Limb (tissue), 2 donors: Measurements from ENCODE around the gene MT1H.

ENCODE experiments used
- DNase-seq, 2 donors: peaks; one replicate each; pipeline ENCODE4 v3.0.0-alpha.2; 2016; ENCODE audit errors: extremely low spot score in 2 of 2

The MT1H gene

GRCh38 chr16:56636616-56637413 lies 32.8 kb upstream of the MT1H start:
- no peak for DNase-seq

GRCh38 chr16:56637814-56638750 lies 31.5 kb upstream of the MT1H start, which contains the start of gene MT1A:
TSS of gene MT1A (plus strand) at chr16:56638666. CDS start at chr16:56638739, 73 bp downstream.
- DNase-seq, result peak in 1 of 2 donors; percentile 49

- DNase-seq, result no peak
These were observed 30.6 kb upstream of the MT1H start for GRCh38 chr16:56639045-56639444.

- DNase-seq, result no peak
These were observed 29.5 kb upstream of the MT1H start for GRCh38 chr16:56640076-56640475.

GRCh38 chr16:56641166-56641565 lies 28.4 kb upstream of the MT1H start:
- DNase-seq, result no peak

- DNase-seq, result no peak
These were observed 26.4 kb upstream of the MT1H start for GRCh38 chr16:56643080-56643778.

- DNase-seq, result no peak
These were observed 25.8 kb upstream of the MT1H start for GRCh38 chr16:56643833-56644232.

GRCh38 chr16:56645311-56645710 lies 24.3 kb upstream of the MT1H start:
- no peak for DNase-seq

GRCh38 chr16:56645838-56646237 lies 23.8 kb upstream of the MT1H start:
- no peak for DNase-seq

- no peak for DNase-seq
These were observed 21.8 kb upstream of the MT1H start for GRCh38 chr16:56647641-56648431.

- DNase-seq, result no peak
These were observed 20.3 kb upstream of the MT1H start for GRCh38 chr16:56649271-56649670.

GRCh38 chr16:56649820-56650219 lies 19.8 kb upstream of the MT1H start:
- DNase-seq, result no peak

- no peak for DNase-seq
These were observed 18.0 kb upstream of the MT1H start, which contains the start of gene MT1B for GRCh38 chr16:56651586-56651985. TSS of gene MT1B (plus strand) at chr16:56651886. CDS start at chr16:56651954, 68 bp downstream.

- no peak for DNase-seq
These were observed 17.0 kb upstream of the MT1H start for GRCh38 chr16:56652600-56652999.

GRCh38 chr16:56653218-56653617 lies 16.4 kb upstream of the MT1H start:
- no peak for DNase-seq

GRCh38 chr16:56657555-56658326 lies 11.9 kb upstream of the MT1H start, which contains the start of gene MT1F:
TSS of gene MT1F (plus strand) at chr16:56657959. CDS start at chr16:56658059, 100 bp downstream.
- DNase-seq, result peak; percentile 21 to 52

GRCh38 chr16:56658327-56658875 lies 11.2 kb upstream of the MT1H start:
- DNase-seq, result no peak

- DNase-seq, result no peak
These were observed 7.0 kb upstream of the MT1H start for GRCh38 chr16:56662357-56663354.
